Endothelial cell of coronary artery (primary cell): ENCODE data around the gene UFM1. TPM values are rescaled to one million over a fixed set of nuclear protein-coding genes. Genes with fewer than 3 reads are reported as not detected.

Experiments used
- total RNA-seq: library from RNA; depleted of rRNA; stranded (reverse); fragments of >200 nt; gene quantifications from 2 replicates; pipeline ENCODE4 v1.2.3, GENCODE V29; 2014

Gene UFM1
- total RNA-seq: 46.9 and 56.6 TPM in 2 replicates

DNA sequence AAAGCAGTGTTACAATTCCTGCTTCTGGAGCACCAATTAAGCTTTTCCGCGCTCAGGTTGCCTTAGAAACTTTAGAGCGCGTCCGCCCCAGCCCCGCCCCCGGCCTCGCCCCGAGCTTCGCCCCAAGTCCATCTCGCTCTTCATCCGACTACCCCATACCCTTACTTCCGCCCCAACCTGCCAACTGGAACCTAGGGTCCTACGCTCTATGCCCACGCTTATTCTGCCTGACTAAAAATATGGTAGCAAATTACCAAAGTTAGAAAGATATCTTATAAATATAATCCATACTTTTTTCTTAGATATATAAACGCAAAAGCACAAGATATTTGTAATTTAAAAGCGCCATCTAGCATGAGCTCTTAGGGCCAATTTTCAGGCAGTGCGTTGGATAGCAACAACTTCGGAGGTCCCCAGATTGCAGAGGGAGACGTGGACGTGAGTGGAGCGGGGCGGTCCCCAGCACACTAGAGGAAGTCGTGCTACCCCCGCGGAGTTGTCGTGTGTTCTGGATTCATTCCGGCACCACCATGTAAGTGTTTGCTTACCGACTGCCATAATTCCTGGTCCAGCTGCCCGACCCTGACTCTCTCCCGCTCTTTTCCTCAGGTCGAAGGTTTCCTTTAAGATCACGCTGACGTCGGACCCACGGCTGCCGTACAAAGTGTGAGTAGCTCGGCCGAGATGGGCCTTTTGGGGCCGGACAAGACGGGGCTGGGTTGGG lies at the start of gene UFM1:
UFM1 (plus strand) TSS at position 462 of the 724 bp plus-strand sequence; CDS start at position 531, 69 bp downstream.

